Measurements from ENCODE around the gene NREP.

Gene NREP

GRCh38 chr5:111757355-111758283 lies 625 bp upstream of the NREP start:
- no peaks in the 10 kb centered on the region for H3K27me3 ChIP-seq (ENCODE audit: low read depth, low read length)
- H3K9ac ChIP-seq (ENCODE audit: low read length) = peak overlapping the region; percentile 97
- H2AFZ ChIP-seq (ENCODE audit: low read depth, low read length) = peak overlapping the region; percentile 75; the same call in 1 of the 2 replicates
- H3K79me2 ChIP-seq (ENCODE audit: low read length) = peaks cover 10% of the 10 kb centered on the region
- H3K36me3 ChIP-seq (replicated peaks; ENCODE audit: low read depth, low read length) = peaks cover 14% of the 10 kb centered on the region
- no peaks in the 10 kb centered on the region for H4K20me1 ChIP-seq (ENCODE audit: insufficient read depth, low read length)
- H3K27ac ChIP-seq (ENCODE audit: low read length) = peak overlapping the region; percentile 92
- H3K4me3 ChIP-seq (ENCODE audit: low read length) = peak overlapping the region; percentile 100
- no peaks in the 10 kb centered on the region for H3K9me3 ChIP-seq (ENCODE audit: insufficient read depth, low read length)
- TF ChIP-seq EZH2phosphoT487 (IDR thresholded peaks at IDR 0.05; ENCODE audit: low read depth) = no peak
- TF ChIP-seq CTCF (IDR thresholded peaks at IDR 0.05; ENCODE audit: low read depth, low read length) = no peak
- H3K4me1 ChIP-seq (ENCODE audit: low read length) = peaks cover 18% of the 10 kb centered on the region
- peak overlapping the region; percentile 86 for H3K4me2 ChIP-seq (ENCODE audit: low read length)

GRCh38 chr5:111755942-111756381 lies 1.0 kb downstream of the NREP start:
- TF ChIP-seq CTCF (IDR thresholded peaks at IDR 0.05; ENCODE audit: low read depth, low read length) (no peak), EZH2phosphoT487 (IDR thresholded peaks at IDR 0.05; ENCODE audit: low read depth) (no peak)
- Histone ChIP-seq H3K79me2 (ENCODE audit: low read length) (peaks cover 10% of the 10 kb centered on the region), H3K9me3 (ENCODE audit: insufficient read depth, low read length) (no peaks in the 10 kb centered on the region), H3K4me3 (ENCODE audit: low read length) (peak overlapping the region; percentile 100), H4K20me1 (ENCODE audit: insufficient read depth, low read length) (no peaks in the 10 kb centered on the region), H3K4me2 (ENCODE audit: low read length) (peak overlapping the region; percentile 86), H3K4me1 (ENCODE audit: low read length) (peaks cover 18% of the 10 kb centered on the region), H3K27ac (ENCODE audit: low read length) (no peak overlapping the region), H3K36me3 (replicated peaks; ENCODE audit: low read depth, low read length) (peaks cover 17% of the 10 kb centered on the region), H2AFZ (ENCODE audit: low read depth, low read length) (no peak overlapping the region), H3K27me3 (ENCODE audit: low read depth, low read length) (no peaks in the 10 kb centered on the region), H3K9ac (ENCODE audit: low read length) (peak overlapping the region; percentile 97)

- peaks cover 17% of the 10 kb centered on the region for H3K36me3 ChIP-seq (replicated peaks; ENCODE audit: low read depth, low read length)
- H3K4me2 ChIP-seq (ENCODE audit: low read length) = peak overlapping the region; percentile 86
- peak overlapping the region; percentile 100 for H3K4me3 ChIP-seq (ENCODE audit: low read length)
- TF ChIP-seq EZH2phosphoT487 (IDR thresholded peaks at IDR 0.05; ENCODE audit: low read depth) (no peak), CTCF (IDR thresholded peaks at IDR 0.05; ENCODE audit: low read depth, low read length) (no peak)
- H3K27me3 ChIP-seq (ENCODE audit: low read depth, low read length) = no peaks in the 10 kb centered on the region
- no peak overlapping the region for H3K27ac ChIP-seq (ENCODE audit: low read length)
- no peak overlapping the region for H2AFZ ChIP-seq (ENCODE audit: low read depth, low read length)
- peaks cover 10% of the 10 kb centered on the region for H3K79me2 ChIP-seq (ENCODE audit: low read length)
- H3K9ac ChIP-seq (ENCODE audit: low read length) = no peak overlapping the region
- H4K20me1 ChIP-seq (ENCODE audit: insufficient read depth, low read length) = no peaks in the 10 kb centered on the region
- H3K9me3 ChIP-seq (ENCODE audit: insufficient read depth, low read length) = no peaks in the 10 kb centered on the region
- H3K4me1 ChIP-seq (ENCODE audit: low read length) = peaks cover 18% of the 10 kb centered on the region
Measured at GRCh38 chr5:111755345-111755941, 1.6 kb downstream of the NREP start.
